Globus pallidus (tissue), 1 donor: ENCODE results near the gene IFT27.
"Not testable (repeated sequence)": the region's sequence is repeated elsewhere in the genome, so short reads cannot be mapped to it uniquely, and the experiment has no call there.

Source experiments
- DNase-seq: peaks from one replicate; pipeline ENCODE4 v3.0.0-alpha.2; 2015; ENCODE audit warnings: low spot score

Gene IFT27

DNA sequence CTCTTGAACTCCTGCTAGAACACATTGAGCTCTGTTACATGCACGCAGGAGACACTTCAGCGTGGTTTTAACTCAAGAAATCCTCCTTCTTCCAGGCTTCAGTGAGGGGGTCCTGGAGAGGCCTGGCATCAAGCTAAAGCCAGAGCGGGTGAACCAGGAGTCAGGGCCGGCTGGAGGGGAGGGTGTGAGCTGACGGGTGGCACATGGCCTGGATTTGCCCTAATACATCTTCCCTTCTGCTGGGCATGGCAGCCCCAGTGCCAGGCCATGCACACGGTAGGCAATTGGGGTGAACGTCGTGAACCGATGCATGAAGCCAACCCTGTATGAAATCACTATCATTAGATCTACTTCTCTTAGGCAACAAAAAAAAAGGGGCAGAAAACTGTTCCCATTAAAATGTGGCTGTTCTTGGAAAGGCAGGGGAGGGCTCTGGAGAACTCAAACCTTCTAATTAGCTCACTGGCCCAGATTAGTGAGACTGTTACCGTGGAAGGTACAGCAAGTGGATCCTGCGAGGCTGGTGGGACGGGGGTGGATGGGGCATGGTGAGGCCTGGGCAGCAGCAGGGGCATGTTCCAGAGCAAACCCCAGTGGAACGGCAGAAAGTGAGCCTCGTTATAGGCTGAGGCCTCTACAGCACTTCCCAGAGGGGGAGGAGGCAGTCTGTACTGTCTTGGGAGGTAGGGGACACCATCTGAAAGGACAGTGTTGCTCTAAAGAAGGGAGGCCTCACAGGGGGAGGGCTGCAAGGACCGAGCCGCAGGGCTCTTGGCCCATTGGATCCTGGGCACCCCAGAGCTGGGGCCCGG, 10.6 kb downstream of the IFT27 start:
- no peak for DNase-seq

DNA sequence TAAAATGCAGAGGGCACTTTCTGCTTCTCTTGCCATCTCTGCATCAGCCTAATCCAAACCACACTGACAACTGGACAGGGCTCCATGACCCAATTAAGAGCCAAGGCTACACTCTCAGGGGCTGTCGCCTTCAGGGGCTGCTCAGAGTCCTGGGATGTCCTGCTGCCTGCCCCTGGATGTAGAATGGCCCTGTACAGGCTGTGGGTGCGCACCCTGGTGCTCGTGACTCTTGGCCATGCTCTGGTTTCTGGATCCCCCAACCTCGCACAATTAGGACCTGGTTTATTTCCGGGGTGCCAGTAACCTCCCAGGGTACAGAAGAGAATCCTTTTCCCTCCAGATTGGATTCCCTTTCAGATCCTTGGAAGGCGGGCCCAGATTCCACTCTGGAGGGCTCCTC, 11.3 kb downstream of the IFT27 start:
- no peak for DNase-seq

DNA sequence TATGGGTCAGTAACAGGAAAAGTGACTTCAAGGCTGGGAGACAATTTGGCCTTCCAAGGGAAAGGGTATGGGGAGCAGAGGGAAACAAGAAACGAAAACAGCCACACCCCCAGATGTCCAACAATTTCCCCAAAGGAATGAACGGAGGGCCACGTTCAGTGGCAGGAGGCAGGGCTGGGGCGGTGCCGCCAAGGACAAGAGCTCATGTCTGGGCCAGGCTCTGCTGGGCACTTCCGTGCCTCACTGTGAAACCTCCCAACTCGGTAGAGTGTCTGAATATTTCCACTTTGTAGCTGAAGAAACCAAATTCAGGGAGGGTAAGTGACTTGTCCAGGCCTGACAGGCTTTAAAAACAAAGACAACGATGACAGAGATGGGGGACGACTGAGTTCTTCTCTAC, 11.9 kb downstream of the IFT27 start:
- no peak for DNase-seq

DNA sequence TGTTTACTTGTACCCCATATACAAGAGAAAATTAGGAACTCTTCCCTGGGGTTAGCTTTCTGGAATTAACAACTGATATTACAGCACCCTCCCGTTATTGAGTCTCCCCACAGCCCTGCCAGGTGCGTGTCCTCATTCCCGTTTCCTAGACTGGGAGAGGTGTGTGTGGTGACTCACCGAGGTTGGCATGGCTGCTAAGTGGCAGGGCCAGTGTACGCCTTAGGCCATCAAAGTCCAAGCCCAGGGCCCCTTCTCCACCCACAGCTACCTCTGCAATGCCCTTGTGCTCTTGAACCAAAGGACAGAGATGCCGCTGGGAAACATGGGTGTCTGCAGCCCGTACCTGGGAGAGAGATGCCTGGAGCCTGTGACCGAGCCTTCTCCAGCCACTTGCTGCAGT, 12.3 kb downstream of the IFT27 start:
- DNase-seq = no peak

DNA sequence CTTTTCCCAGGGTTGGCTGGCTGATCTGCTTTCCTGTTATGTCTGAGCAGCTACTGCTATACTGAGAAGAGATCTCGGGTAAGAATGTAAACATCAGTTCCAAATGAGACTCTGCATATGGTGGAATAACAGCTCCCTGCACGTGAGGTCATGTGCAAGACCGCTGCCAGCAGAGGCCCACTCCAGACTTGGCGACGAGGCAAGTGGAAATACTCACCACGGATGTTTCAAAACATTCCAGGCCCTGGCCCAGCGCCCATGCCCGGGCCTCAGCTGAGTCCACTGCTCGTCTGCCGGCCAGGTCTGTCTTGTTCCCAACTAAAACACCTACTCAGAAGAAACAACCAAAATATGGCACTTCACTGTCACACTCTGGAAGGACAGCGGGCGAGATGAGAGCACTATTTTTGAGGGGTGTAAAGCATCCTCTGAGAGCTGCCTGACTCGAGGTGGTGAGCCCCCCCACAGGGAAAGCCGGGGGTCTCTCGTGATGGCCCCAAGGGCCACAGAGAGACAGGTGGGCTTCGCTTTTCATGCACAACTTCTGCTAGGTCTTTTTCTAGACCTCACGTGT, 13.1 kb downstream of the IFT27 start:
- DNase-seq = no peak

DNA sequence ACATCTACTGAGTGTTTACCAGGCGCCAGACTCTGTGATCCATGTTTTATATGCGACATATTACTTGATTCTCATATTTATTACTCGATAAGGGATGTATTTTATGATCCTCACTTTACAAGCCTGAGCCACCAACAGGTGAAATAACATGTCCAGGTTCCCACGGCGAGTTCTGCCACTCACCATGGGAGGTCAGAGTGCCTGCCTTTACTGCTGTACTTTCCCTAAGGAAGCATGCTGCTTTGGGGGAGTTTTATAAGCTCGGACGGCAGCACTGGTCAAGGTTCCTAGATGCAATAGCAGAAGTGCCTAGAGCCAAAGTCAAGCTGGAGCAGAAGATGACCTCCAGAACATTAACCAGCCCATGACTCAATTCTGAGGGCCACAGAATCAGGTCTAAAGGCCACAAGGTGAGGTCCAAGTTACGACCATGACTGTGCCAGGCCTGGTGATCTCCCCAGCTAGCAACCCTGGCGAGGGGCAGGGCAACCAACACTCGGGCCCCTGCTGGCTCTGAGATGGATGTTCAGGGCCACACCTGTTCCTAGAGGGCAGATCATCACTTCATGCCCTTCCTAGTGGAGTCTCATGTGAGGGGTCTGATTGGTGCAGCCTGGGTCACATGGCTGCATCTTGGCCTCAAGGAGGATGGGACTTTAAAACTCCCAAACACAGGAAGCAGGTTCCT, 14.2 kb downstream of the IFT27 start:
- no peak for DNase-seq

DNA sequence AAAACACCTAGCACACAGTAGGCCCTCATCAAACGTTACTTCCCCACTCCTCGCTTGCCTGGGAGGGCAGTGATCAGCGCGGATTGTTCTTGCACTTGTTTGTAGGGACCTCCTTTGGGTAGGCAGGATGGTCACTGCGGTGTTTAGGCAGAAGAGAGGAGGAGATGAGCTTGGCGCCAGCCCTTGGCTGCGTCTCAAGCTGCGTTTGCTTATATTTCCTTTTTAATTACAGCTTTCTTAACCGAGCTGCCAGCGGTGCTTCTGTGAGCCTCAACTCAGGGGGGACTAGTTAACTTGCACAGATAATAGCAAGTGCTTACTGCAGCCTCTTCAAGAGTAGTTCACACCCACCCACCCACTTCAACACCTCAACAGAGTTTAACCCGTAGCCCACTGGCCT, 15.1 kb downstream of the IFT27 start:
- no peak for DNase-seq

DNA sequence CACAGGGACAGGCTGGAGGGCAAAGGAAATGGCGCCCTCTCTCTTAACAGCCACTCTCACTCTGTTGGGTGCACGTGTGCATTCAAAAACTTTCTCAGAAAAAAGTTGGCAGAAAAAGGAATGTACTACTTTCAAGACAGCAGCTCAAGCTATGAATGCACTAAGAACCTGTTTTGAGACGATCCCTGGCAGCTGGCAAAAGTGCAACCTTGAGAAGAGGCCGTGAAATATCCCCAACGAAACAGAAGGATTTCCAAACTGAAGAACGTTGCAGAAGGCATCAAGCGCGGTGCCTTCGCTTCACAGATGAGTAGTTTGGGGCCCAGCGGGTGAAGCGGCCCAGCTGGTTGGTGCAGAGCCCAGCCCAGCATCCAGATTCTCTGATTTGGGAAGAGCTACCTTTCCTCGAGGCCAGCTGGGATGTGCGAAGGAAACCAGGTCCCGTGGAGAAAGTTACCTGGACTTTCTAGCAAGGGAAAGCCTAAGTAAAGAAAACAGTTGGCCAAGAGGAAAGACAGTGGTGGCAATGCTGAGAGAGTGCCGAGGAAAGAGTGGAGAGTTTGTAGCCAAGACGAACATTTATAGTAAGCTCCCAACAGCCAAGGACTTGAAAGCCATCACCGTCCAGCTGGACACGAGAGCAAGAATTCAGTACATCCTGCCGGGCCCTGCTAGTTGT, 16.3 kb downstream of the IFT27 start:
- no peak for DNase-seq

DNA sequence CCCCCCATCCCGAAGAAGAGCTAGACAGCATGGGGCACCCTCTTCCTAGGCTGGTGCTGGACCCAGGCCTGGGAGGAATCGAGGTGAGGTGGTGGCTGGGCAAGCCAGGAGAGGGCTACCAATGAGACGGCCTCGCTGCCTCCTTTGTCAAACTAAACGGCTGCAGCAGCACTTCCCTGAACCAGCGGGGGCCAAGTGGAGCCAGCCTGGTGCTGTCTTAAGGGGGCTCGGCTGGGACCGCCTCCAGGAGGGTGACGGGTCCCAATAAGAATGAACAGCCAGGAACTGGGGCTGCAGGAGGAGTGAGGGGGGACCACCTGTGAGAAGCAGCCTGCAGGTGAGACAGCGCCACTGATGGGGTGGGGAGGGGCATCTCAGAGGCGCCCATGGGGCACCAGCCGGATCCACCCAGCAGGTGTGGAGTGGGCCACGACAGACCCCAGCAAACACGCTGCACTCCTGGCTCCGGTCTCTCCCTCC, 17.1 kb downstream of the IFT27 start:
- no peak for DNase-seq

DNA sequence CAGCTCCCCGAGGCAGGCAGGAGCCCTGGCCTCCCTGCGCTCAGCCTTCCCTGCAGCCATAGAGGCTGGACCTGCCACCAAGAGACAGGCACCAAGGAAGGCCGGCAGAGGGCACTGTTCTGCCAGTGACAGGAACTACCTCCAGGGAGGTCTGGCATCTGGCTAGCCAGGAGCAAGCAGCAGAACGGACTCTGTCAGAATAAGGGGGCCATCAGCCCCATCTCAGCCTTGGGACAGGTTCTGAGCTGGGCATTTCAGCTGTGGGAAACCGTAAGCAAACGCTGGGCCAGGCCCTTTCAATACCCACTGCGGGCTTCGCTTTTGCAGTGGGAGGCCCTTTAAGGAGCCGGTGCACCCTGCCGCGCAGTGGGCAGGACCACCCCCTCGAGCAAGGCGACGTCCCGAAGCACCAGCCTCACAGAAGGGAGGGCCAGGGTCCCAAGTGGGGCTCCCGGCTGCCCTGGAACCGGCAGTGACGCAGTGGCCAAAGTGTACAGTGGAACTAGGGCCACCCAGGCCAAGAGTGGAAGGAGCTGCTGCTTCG, 18.2 kb downstream of the IFT27 start:
- peak; percentile 68 for DNase-seq

DNA sequence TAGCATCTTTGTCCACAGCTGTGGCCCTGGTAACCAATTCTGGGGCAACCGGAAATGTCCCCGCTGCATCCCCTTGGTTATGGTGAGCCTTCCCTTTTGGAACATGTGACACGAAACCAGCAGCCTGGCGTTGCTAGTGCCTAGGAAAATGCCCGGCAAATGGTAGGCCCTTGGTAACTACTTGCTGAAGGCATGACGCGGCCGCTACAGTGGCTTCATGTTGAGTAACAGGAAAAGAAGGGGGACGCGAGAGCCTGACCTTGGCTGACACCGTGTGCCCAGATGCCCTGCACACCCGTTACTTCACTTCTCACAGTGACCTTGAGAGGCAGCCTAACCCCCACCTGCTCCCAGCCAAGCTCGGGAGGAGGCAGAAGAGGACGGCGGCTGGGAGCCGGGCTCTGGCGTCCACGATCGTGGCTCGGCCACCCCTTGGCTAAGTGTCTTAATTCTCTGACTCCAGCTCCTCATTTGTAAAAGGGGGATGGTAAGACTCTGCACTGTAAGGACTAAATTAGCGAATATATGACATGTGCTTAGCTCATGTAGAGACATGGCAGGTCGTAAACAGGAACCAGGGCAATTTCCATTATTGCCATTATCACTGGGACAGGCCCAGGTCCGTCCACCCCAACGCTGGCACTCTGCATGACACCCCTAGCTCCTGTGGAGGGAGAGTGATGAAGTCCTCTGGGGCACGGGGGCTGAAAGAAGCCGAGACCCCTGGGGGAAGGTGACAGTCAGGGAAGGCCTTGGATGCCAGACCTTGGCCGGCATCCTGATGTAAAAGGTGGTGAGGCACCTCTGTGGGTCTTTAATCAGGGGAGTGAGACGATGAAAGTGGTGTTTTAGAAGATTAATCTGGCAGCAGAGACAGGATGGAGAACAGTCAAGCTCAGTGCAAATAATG, 18.9 kb downstream of the IFT27 start:
- DNase-seq = no peak

DNA sequence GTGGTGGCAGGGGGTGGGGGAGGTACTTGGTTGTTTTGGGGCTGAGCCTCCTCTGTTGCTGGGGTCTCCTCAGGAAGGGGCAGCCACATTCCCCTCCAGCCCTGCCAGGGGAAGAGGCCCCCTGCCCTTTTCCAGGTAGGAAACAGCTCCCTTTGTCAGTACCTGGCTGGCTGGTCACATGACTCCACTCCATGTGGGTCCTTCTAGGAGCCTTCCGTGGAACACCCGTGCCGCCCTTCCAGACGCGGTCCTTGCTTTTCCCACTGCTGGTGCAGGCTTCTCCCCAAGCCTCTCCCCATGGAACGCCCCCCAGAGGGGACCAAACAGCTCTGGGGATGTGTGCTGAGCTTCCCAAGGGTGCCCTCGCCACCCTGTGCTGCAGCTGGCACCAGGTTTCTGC, 19.9 kb downstream of the IFT27 start:
- no peak for DNase-seq

DNA sequence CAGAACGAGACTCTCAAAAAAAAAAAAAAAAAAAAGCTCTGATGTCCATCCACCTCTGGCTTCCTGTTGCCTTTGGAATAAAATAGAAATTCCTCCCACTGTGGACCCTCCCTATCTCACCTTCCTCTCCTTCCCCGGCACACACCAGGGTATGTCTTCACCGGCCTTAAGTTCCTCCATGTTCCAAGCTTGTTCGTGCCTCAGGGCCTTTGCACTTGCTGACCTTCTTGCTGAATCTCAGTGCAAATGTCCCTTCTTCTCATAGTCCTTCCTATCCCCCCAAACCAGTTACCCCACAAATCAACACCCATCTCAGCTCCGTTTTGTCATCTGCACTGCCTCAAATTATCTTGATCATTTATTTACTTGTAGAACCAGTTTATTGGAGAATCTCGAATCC, 20.6 kb downstream of the IFT27 start:
- no peak for DNase-seq

DNA sequence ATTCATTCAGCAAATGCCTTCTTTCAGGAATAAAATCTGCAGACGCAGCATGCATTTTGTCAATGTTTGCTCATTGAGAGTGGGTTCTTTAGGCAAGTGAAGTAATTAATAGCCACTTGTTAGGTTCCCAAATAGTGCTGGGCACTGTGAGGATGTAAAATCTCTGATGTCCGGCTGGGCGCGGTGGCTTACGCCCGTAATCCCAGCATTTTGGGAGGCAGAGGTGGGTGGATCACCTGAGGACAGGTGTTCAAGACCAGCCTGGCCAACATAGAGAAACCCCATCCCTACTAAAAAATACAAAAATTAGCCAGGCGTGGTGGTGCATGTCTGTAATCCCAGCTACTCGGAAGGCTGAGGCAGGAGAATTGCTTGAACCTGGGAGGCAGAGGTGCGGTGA, 21.0 kb downstream of the IFT27 start:
- not testable (repeated sequence) for DNase-seq

DNA sequence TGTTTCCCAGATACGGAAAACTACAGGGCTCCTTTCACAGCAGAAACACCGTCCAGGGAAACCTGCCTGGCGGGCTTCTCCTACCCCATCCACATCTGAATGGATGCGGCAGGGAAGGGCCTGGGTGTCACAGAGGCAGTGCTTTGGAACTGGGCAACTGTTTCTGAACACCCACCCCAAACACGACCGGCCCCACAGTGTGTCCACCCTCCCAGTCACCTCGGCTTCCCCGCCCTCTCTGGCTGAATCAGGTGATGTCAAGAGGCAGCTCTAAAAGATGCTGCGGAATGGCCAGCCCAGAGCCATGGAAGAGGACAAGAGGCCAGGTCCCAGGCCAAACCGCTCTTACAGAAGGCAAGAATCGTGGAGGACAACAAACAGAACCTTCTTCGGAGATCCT, 22.0 kb downstream of the IFT27 start:
- no peak for DNase-seq

DNA sequence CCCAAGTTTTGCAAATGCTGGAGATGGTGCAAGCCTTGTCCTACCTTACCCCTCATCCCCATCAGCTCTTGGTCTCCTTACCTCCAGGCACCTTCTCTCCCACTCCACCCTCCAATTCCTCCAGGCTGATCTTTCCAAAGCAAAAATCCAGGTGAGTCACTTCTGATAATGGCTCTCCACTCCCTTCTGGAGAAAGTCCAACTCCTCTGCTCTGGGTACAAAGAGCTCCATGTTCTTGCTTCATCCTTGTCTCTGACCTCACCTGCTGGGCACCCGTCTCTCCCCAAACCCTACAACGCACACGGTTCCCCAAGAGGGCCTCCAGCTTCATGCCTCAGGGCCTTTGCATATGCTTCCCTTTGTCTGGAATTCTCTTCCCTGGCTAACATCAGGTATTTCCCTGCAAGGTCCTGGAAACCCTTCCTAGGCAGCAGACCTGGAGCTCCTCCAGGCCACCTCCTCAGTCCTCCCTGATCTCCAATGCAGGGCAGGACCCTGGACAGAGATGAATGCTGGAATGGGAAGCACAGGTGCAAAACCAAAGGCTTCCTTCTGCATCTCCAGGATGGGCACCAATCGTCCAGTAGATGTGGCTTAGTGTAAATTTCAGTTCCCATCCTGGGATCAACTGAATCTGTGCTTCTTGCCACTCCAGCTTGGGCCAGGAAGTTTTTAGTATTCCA, 22.7 kb downstream of the IFT27 start:
- no peak for DNase-seq

DNA sequence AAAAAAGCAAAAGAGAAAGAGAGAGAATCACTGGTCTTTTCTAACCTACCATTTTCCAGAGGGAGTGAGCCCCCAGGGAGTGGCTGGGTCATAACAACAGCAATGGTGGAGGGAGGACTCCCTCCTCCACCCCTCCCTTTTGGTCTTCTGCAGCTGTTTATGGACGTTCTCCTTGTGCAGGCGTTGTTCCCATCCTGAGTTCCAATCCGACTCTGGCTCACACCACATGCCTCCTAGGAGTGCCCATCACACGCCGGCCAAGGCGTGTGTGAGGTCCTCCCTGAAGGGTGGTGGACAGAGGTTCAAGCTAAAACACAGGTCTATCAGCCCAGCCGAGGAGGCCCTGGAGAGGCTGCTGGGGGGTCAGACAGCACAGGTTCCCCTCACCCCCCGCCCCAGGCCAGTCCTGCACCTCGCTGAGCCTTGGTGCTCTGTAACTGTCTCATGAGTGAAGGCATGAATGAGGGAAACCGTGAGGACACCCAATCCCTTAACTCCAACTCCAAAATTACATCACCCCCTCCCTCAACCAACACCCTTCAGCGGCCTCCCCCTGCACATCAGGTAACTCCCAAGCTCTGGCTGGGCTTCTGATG, 29.4 kb downstream of the IFT27 start:
- DNase-seq = no peak

DNA sequence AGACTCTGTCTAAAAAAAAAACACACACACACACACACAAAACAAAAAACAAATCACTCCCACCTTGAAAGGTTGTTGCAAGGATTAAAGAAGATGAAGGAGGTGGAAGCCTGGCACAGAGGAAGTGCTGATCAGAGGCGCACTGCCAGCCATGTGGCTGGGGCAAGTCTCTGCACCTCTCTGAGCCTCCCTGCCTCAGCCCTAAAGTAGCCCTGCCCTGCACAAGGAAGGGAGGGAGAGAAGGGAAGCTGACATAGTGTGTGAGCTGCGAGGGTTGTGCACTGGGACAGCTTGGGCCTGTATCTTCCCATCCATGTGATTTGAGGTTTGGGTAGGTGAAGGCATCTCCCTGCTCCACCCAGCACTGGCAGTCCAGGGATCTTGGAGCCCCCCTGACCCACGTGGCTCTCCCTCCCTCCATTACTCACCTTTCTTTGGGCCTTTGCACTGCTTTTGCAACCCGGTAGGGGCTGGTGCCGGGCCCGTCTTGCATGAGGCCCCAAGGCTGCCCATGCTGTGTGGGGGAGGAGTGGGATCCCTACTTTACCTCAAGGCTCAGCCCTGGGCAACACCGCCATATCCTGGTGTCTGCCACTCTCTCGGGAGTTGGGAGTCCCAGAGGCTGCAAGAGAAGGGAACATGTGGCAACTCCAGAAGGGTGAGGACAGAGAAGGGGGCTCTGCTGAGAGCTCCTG, 30.5 kb downstream of the IFT27 start:
- DNase-seq = no peak

DNA sequence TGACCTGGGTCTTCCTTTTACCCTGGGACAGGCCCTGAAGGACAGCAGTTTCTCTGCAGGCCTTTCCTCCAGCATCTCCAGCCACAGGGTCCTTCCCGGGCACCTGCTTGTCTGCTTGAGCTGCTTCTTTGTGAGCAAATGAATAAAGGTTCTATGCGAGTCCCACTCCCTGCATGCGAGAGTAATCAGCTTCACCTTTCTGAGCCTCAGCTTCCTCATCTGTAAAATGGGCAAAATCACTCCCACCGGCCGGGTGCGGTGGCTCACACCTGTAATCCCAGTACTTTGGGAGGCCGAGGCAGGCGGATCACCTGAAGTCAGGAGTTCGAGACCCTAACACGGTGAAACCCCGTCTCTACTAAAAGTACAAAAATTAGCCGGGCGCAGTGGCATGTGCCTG, 31.1 kb downstream of the IFT27 start:
- DNase-seq = no peak

DNA sequence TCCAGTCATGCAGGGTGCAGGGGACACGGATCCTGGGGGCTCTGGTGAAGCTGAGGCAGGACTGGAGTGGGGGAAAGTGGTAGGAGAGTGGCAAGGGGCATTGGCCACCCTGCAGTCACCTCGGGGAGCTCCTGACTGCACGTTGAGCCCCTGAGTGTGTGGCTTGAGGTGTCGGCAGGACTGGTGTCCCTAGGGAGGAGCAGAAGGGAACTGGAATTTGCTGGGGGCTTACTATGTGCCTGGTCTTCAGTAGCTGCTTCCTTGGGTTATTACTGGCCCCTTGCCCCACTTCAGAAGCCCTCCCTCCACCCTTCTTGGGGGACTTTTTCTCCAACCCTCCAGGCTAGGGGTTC, 31.5 kb downstream of the IFT27 start:
- DNase-seq = no peak
